BE2C (cell line): Measurements from ENCODE around the gene NXT2.

Source experiments
- DNase-seq: peaks from one replicate; pipeline ENCODE4 v3.0.0-alpha.2; 2020
- H3K27me3 ChIP-seq: fragments of 250-450 bp; sonication (Bioruptor Pico); 2 replicates; pipeline ENCODE4 v1.5.1; 2020; ENCODE audit warnings: mild to moderate bottlenecking
- H3K36me3 ChIP-seq: fragments of 250-450 bp; sonication (Bioruptor Pico); 2 replicates; pipeline ENCODE4 v1.5.1; 2020; ENCODE audit warnings: mild to moderate bottlenecking
- H3K4me1 ChIP-seq: fragments of 250-450 bp; sonication (Bioruptor Pico); 2 replicates; pipeline ENCODE4 v1.5.1; 2020
- H3K4me3 ChIP-seq: 2 replicates; pipeline ENCODE4 v1.5.1; 2011; ENCODE audit warnings: low read depth, low read length
- H3K9me3 ChIP-seq: fragments of 250-450 bp; sonication (Bioruptor Pico); 2 replicates; pipeline ENCODE4 v1.5.1; 2020
- CTCF ChIP-seq: IDR thresholded peaks from 2 replicates; pipeline ENCODE4 v1.5.1; 2012; ENCODE audit warnings: mild to moderate bottlenecking, low read depth, low read length

Gene NXT2

GRCh38 chrX:109511113-109511512 lies 25.5 kb upstream of the NXT2 start:
- H3K9me3 ChIP-seq: no peaks in the 10 kb centered on the region
- H3K27me3 ChIP-seq: no peaks in the 10 kb centered on the region
- no peak for DNase-seq
- no peak for TF ChIP-seq CTCF
- no peak overlapping the region for H3K4me3 ChIP-seq
- no peaks in the 10 kb centered on the region for H3K4me1 ChIP-seq
- no peaks in the 10 kb centered on the region for H3K36me3 ChIP-seq

GRCh38 chrX:109519001-109519400 lies 17.6 kb upstream of the NXT2 start:
- H3K4me3 ChIP-seq: no peak overlapping the region
- no peaks in the 10 kb centered on the region for H3K4me1 ChIP-seq
- H3K36me3 ChIP-seq: no peaks in the 10 kb centered on the region
- H3K27me3 ChIP-seq: no peaks in the 10 kb centered on the region
- no peak for TF ChIP-seq CTCF
- DNase-seq: no peak
- H3K9me3 ChIP-seq: no peaks in the 10 kb centered on the region

- DNase-seq: no peak
- H3K4me3 ChIP-seq: no peak overlapping the region
- H3K4me1 ChIP-seq: no peaks in the 10 kb centered on the region
- TF ChIP-seq CTCF: no peak
- H3K9me3 ChIP-seq: no peaks in the 10 kb centered on the region
- H3K36me3 ChIP-seq: no peaks in the 10 kb centered on the region
- no peaks in the 10 kb centered on the region for H3K27me3 ChIP-seq
These were observed 3.6 kb upstream of the NXT2 start for GRCh38 chrX:109533005-109533404.

GRCh38 chrX:109533631-109534030 lies 3.0 kb upstream of the NXT2 start:
- no peak for TF ChIP-seq CTCF
- DNase-seq: no peak
- Histone ChIP-seq H3K27me3 (no peaks in the 10 kb centered on the region), H3K9me3 (no peaks in the 10 kb centered on the region), H3K4me1 (no peaks in the 10 kb centered on the region), H3K36me3 (no peaks in the 10 kb centered on the region), H3K4me3 (no peak overlapping the region)

GRCh38 chrX:109534933-109535332 lies 1.7 kb upstream of the NXT2 start:
- H3K4me3 ChIP-seq: no peak overlapping the region
- H3K9me3 ChIP-seq: no peaks in the 10 kb centered on the region
- no peaks in the 10 kb centered on the region for H3K27me3 ChIP-seq
- H3K36me3 ChIP-seq: no peaks in the 10 kb centered on the region
- no peaks in the 10 kb centered on the region for H3K4me1 ChIP-seq
- no peak for DNase-seq
- no peak for TF ChIP-seq CTCF

GRCh38 chrX:109535578-109535977 lies 1.1 kb upstream of the NXT2 start:
- DNase-seq: no peak

More at GRCh38 chrX:109535578-109535977, 1.1 kb upstream of the NXT2 start:
- Histone ChIP-seq H3K4me3 (no peak overlapping the region), H3K4me1 (no peaks in the 10 kb centered on the region), H3K36me3 (no peaks in the 10 kb centered on the region), H3K9me3 (no peaks in the 10 kb centered on the region), H3K27me3 (no peaks in the 10 kb centered on the region)
- no peak for TF ChIP-seq CTCF
